AG04449 (cell line): Measurements from ENCODE around the gene C11orf65.
"Not testable (repeated sequence)": the region's sequence is repeated elsewhere in the genome, so short reads cannot be mapped to it uniquely, and the experiment has no call there.

Source experiments
- CTCF ChIA-PET: fragments of 350-600 bp; formaldehyde crosslinking; extraction: SDS; loops from one replicate; lab custom pipeline; 2021; ENCODE audit warnings: antibody characterized with exemption; lab: Yijun Ruan, JAX
- POLR2A ChIA-PET: fragments of 400-600, 350-600 bp; formaldehyde crosslinking; extraction: SDS; loops from one replicate; lab custom pipeline; 2020; ENCODE audit warnings: antibody characterized with exemption, inconsistent platforms; lab: Yijun Ruan, JAX
- DNase-seq: peaks from one replicate; pipeline ENCODE4 v3.0.0-alpha.2; 2010; ENCODE audit warnings: low read depth, low spot score
- H3K4me3 ChIP-seq: 2 replicates; pipeline ENCODE4 v1.5.1; 2011; ENCODE audit warnings: low read depth, mild to moderate bottlenecking, control low read depth, low read length
- TF ChIP-seq, protein P1 (sequence below): IDR thresholded peaks from one replicate; pipeline ENCODE4 v1.5.1; 2011; ENCODE audit warnings: mild to moderate bottlenecking, moderate library complexity, low read length, control low read depth, inconsistent platforms; ENCODE audit not compliant: insufficient read depth; ENCODE audit errors: missing control alignments

The C11orf65 gene

GRCh38 chr11:108393046-108393445, 74.3 kb downstream of the C11orf65 start:
- ChIA-PET POLR2A (no interaction called here), CTCF (no interaction called here)
- DNase-seq = no peak
- no peak overlapping the region for H3K4me3 ChIP-seq
- TF ChIP-seq, protein P1, sequence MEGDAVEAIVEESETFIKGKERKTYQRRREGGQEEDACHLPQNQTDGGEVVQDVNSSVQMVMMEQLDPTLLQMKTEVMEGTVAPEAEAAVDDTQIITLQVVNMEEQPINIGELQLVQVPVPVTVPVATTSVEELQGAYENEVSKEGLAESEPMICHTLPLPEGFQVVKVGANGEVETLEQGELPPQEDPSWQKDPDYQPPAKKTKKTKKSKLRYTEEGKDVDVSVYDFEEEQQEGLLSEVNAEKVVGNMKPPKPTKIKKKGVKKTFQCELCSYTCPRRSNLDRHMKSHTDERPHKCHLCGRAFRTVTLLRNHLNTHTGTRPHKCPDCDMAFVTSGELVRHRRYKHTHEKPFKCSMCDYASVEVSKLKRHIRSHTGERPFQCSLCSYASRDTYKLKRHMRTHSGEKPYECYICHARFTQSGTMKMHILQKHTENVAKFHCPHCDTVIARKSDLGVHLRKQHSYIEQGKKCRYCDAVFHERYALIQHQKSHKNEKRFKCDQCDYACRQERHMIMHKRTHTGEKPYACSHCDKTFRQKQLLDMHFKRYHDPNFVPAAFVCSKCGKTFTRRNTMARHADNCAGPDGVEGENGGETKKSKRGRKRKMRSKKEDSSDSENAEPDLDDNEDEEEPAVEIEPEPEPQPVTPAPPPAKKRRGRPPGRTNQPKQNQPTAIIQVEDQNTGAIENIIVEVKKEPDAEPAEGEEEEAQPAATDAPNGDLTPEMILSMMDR = no peak

- TF ChIP-seq, protein P1 = no peak
- no peak for DNase-seq
- POLR2A ChIA-PET = no interaction called here
- no peak overlapping the region for H3K4me3 ChIP-seq
- CTCF ChIA-PET = no interaction called here
These were observed 75.0 kb downstream of the C11orf65 start for GRCh38 chr11:108392353-108392752.

- POLR2A ChIA-PET = no interaction called here
- CTCF ChIA-PET = no interaction called here
- TF ChIP-seq, protein P1 = no peak
- no peak overlapping the region for H3K4me3 ChIP-seq
- DNase-seq = no peak
These were observed 78.8 kb downstream of the C11orf65 start for GRCh38 chr11:108388576-108388975.

GRCh38 chr11:108373505-108373904, 93.8 kb downstream of the C11orf65 start:
- CTCF ChIA-PET, DNase-seq, POLR2A ChIA-PET, H3K4me3 ChIP-seq: not testable (repeated sequence)

DNA sequence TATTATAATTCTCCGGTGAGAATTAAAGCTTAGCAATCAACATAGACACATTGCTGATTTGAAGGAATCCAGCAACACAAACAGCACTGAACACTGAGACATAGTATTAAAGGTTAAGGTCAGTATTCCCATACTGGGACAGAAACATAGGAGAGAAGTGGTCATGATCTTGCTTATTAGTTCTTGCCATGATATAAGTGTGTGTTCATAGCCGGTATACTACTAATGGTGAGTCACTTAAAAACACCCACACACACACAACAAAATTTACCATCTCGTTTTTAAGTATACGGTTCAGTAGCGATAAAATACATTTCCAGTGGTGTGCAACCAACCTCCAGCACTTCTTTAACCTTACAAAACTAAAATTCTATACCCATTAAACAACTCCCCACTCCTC, 96.3 kb downstream of the C11orf65 start:
- ChIA-PET CTCF (no interaction called here), POLR2A (no interaction called here)
- DNase-seq = no peak
- H3K4me3 ChIP-seq = no peak overlapping the region
- TF ChIP-seq, protein P1 = no peak

DNA sequence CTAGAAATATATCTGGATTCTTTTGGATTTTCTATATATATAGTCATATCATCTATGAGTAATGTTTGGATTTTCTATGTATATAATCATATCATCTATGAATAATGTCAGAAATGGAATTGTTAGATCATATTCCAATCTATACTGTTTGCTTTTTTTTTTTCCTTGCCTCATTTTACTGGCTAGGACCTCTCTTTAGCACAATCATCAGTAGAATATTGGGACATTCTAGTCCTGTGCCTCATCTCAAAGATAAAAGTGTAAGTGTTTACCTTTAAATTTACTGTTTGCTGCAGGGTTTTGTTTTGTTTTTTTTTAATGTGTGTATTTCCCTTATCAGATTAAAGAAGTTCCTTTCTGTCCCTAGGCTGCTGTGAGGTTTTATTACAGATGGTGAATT, 97.0 kb downstream of the C11orf65 start:
- DNase-seq = no peak
- TF ChIP-seq, protein P1 = no peak
- ChIA-PET CTCF (no interaction called here), POLR2A (no interaction called here)
- H3K4me3 ChIP-seq = no peak overlapping the region

DNA sequence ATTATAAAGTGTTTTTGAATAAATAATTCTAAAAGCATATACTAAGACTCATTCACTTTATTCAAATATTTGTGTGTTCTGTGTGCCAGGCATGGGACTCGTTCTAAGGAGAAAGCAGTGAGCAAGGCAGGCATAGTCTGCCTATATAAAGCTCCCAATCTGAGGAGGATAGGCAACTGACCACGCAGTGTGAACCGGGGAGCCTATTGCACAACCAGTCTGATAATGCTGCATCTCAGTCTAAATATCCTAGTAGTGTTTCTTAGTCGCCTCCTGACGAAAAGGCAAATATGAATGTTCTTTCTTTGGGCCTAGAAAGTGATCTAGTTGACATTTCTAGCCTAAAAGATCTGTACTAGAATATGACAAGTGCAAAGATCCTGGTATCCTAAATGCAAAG, 98.3 kb downstream of the C11orf65 start:
- TF ChIP-seq, protein P1 = no peak
- ChIA-PET POLR2A (no interaction called here), CTCF (interaction anchor here (1.1 kb wide), 1 partner anchor 280 kb away, joined by 3 read pairs; no protein-coding TSS in a partner anchor)
- H3K4me3 ChIP-seq = no peak overlapping the region
- DNase-seq = no peak
